Cortex of kidney (tissue), 1 donor: ENCODE measurements around the gene RNF149.

Experiments used
- DNase-seq: peaks from one replicate; lab custom pipeline; 2025; lab: John Stamatoyannopoulos, UW

The RNF149 gene

GRCh38 chr2:101294861-101295260 lies 13.6 kb downstream of the RNF149 start:
- no peak for DNase-seq

- DNase-seq, result no peak
These were observed 15.0 kb downstream of the RNF149 start for GRCh38 chr2:101293544-101293943.

- no peak for DNase-seq
These were observed 16.5 kb downstream of the RNF149 start for GRCh38 chr2:101291973-101292372.

GRCh38 chr2:101290711-101291110 lies 17.8 kb downstream of the RNF149 start:
- no peak for DNase-seq

GRCh38 chr2:101287303-101287702 lies 21.2 kb downstream of the RNF149 start:
- no peak for DNase-seq

- DNase-seq, result no peak
These were observed 21.8 kb downstream of the RNF149 start for GRCh38 chr2:101286684-101287083.

GRCh38 chr2:101282980-101283379 lies 25.5 kb downstream of the RNF149 start:
- no peak for DNase-seq

GRCh38 chr2:101281482-101281881 lies 27.0 kb downstream of the RNF149 start:
- no peak for DNase-seq

- no peak for DNase-seq
These were observed 29.6 kb downstream of the RNF149 start for GRCh38 chr2:101278925-101279324.

- no peak for DNase-seq
These were observed 31.4 kb downstream of the RNF149 start for GRCh38 chr2:101277111-101277510.

- DNase-seq, result no peak
These were observed 34.4 kb downstream of the RNF149 start for GRCh38 chr2:101274142-101274541.

GRCh38 chr2:101273056-101273455 lies 35.4 kb downstream of the RNF149 start:
- DNase-seq, result no peak

GRCh38 chr2:101272045-101272784 lies 36.3 kb downstream of the RNF149 start:
- DNase-seq, result no peak

GRCh38 chr2:101270700-101271259 lies 37.7 kb downstream of the RNF149 start:
- no peak for DNase-seq

GRCh38 chr2:101267671-101268656 lies 40.5 kb downstream of the RNF149 start:
- no peak for DNase-seq

GRCh38 chr2:101265893-101266499 lies 42.5 kb downstream of the RNF149 start:
- DNase-seq, result no peak

- DNase-seq, result no peak
These were observed 44.1 kb downstream of the RNF149 start for GRCh38 chr2:101264360-101264939.

- DNase-seq, result no peak
These were observed 45.1 kb downstream of the RNF149 start for GRCh38 chr2:101263377-101263800.

GRCh38 chr2:101262142-101262541 lies 46.4 kb downstream of the RNF149 start:
- DNase-seq, result no peak

GRCh38 chr2:101258804-101259203 lies 49.7 kb downstream of the RNF149 start:
- no peak for DNase-seq

GRCh38 chr2:101256316-101256715 lies 52.2 kb downstream of the RNF149 start:
- no peak for DNase-seq

- no peak for DNase-seq
These were observed 53.0 kb downstream of the RNF149 start for GRCh38 chr2:101255501-101255900.
